Measurements from ENCODE around the gene ENTPD1.

The ENTPD1 gene

GRCh38 chr10:95742962-95743535 is 12.9 kb upstream of the ENTPD1 start:
- H3K27ac ChIP-seq = no peak overlapping the region
- TF ChIP-seq CTCF (IDR thresholded peaks at IDR 0.05) (no peak), ZFX (IDR thresholded peaks at IDR 0.05; ENCODE audit: borderline replicate concordance) (no peak)

- no peak overlapping the region for H3K27ac ChIP-seq
- no peak for TF ChIP-seq CTCF (IDR thresholded peaks at IDR 0.05)
- TF ChIP-seq ZFX (IDR thresholded peaks at IDR 0.05; ENCODE audit: borderline replicate concordance) = no peak
These were observed 10.5 kb upstream of the ENTPD1 start for GRCh38 chr10:95745501-95745900.

- H3K27ac ChIP-seq = no peak overlapping the region
- no peak for TF ChIP-seq CTCF (IDR thresholded peaks at IDR 0.05)
- no peak for TF ChIP-seq ZFX (IDR thresholded peaks at IDR 0.05; ENCODE audit: borderline replicate concordance)
These were observed 7.6 kb upstream of the ENTPD1 start for GRCh38 chr10:95748349-95748748.

GRCh38 chr10:95755511-95756004 is 405 bp upstream of the ENTPD1 start:
- no peak for TF ChIP-seq CTCF (IDR thresholded peaks at IDR 0.05)
- TF ChIP-seq ZFX (IDR thresholded peaks at IDR 0.05; ENCODE audit: borderline replicate concordance) = no peak
- no peak overlapping the region for H3K27ac ChIP-seq

GRCh38 chr10:95756809-95757684 is 1.1 kb downstream of the ENTPD1 start:
- no peak overlapping the region for H3K27ac ChIP-seq

GRCh38 chr10:95758351-95759025 is 2.5 kb downstream of the ENTPD1 start:
- no peak overlapping the region for H3K27ac ChIP-seq
- TF ChIP-seq ZFX (IDR thresholded peaks at IDR 0.05; ENCODE audit: borderline replicate concordance) = no peak
- TF ChIP-seq CTCF (IDR thresholded peaks at IDR 0.05) = no peak

More at GRCh38 chr10:95756809-95757684, 1.1 kb downstream of the ENTPD1 start:
- TF ChIP-seq ZFX (IDR thresholded peaks at IDR 0.05; ENCODE audit: borderline replicate concordance) = no peak
- no peak for TF ChIP-seq CTCF (IDR thresholded peaks at IDR 0.05)
